HepG2 (cell line): ENCODE measurements around the gene LILRB3.
"Not testable (repeated sequence)": the region's sequence is repeated elsewhere in the genome, so short reads cannot be mapped to it uniquely, and the experiment has no call there.

Experiments
- CTCF ChIP-seq: sonication (generic); formaldehyde crosslinking; IDR thresholded peaks from 2 replicates; pipeline ENCODE4 v1.5.0; 2020; ENCODE audit warnings: mild to moderate bottlenecking, missing genetic modification reagents, moderate library complexity
- EHMT2 ChIP-seq: fragments of 200-600 bp; sonication (generic); IDR thresholded peaks from 2 replicates; pipeline ENCODE4 v1.7.0; 2017; ENCODE audit warnings: antibody characterized with exemption, low read depth, low read length, borderline replicate concordance
- EP300 ChIP-seq, 3 experiments: sonication (generic) in 1 of 3; formaldehyde crosslinking in 1 of 3; IDR thresholded peaks; 2 replicates each; pipeline versions ENCODE4 v1.5.1 to v1.6.1; 2011 to 2020; ENCODE audit warnings: low read depth in 2 of 3, low read length in 2 of 3, borderline replicate concordance in 1 of 3, improper control_type of control experiment in 1 of 3, mild to moderate bottlenecking in 1 of 3, missing genetic modification reagents in 1 of 3, moderate library complexity in 1 of 3
- EZH2 ChIP-seq: conservative IDR thresholded peaks from 2 replicates; pipeline ENCODE4 v1.6.1; 2012; ENCODE audit warnings: mild to moderate bottlenecking, low read depth, low read length, moderate library complexity
- ONECUT2 ChIP-seq: sonication (generic); formaldehyde crosslinking; IDR thresholded peaks from 2 replicates; pipeline ENCODE4 v1.4.0; 2020; ENCODE audit warnings: missing genetic modification reagents
- POLR2A ChIP-seq, 2 experiments: IDR thresholded peaks; 2 replicates each; pipeline ENCODE4 v1.6.1; 2011; ENCODE audit warnings: low read depth in 2 of 2, low read length in 2 of 2, mild to moderate bottlenecking in 1 of 2, moderate library complexity in 1 of 2; ENCODE audit not compliant: insufficient read depth in 1 of 2
- TAF1 ChIP-seq: sonication (generic); formaldehyde crosslinking; IDR thresholded peaks from 2 replicates; pipeline ENCODE4 v1.4.0; 2020; ENCODE audit warnings: missing genetic modification reagents
- ZC3H4 ChIP-seq: sonication (generic); formaldehyde crosslinking; IDR thresholded peaks from 2 replicates; pipeline ENCODE4 v1.4.0; 2020; ENCODE audit warnings: missing genetic modification reagents, borderline replicate concordance
- ZNF180 ChIP-seq: sonication (generic); formaldehyde crosslinking; IDR thresholded peaks from 2 replicates; pipeline ENCODE4 v1.4.0; 2020; ENCODE audit warnings: low read depth, missing genetic modification reagents, borderline replicate concordance
- TF ChIP-seq, protein P1 (sequence below): fragments of 450-650 bp; IDR thresholded peaks from 2 replicates; pipeline ENCODE4 v1.6.1; 2017; ENCODE audit warnings: mild to moderate bottlenecking

- not testable (repeated sequence) for TF ChIP-seq CTCF (CRISPR knock-in tag); POLR2A (IDR thresholded peaks at IDR 0.05; ENCODE audit: insufficient read depth in 1 of 2, low read depth in 2 of 2, low read length in 2 of 2); TAF1 (CRISPR knock-in tag); ZC3H4; ONECUT2; EZH2; EP300 (IDR thresholded peaks at IDR 0.05; ENCODE audit: low read depth in 2 of 2, low read length in 2 of 2); EP300 (CRISPR knock-in tag; IDR thresholded peaks at IDR 0.05; ENCODE audit: borderline replicate concordance); ZNF180 (CRISPR knock-in tag); EHMT2
- TF ChIP-seq, protein P1, sequence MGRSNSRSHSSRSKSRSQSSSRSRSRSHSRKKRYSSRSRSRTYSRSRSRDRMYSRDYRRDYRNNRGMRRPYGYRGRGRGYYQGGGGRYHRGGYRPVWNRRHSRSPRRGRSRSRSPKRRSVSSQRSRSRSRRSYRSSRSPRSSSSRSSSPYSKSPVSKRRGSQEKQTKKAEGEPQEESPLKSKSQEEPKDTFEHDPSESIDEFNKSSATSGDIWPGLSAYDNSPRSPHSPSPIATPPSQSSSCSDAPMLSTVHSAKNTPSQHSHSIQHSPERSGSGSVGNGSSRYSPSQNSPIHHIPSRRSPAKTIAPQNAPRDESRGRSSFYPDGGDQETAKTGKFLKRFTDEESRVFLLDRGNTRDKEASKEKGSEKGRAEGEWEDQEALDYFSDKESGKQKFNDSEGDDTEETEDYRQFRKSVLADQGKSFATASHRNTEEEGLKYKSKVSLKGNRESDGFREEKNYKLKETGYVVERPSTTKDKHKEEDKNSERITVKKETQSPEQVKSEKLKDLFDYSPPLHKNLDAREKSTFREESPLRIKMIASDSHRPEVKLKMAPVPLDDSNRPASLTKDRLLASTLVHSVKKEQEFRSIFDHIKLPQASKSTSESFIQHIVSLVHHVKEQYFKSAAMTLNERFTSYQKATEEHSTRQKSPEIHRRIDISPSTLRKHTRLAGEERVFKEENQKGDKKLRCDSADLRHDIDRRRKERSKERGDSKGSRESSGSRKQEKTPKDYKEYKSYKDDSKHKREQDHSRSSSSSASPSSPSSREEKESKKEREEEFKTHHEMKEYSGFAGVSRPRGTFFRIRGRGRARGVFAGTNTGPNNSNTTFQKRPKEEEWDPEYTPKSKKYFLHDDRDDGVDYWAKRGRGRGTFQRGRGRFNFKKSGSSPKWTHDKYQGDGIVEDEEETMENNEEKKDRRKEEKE: not testable (repeated sequence)
Observed at GRCh38 chr19:54243809-54244208, 21.0 kb upstream of the LILRB3 start.
